ENCODE data around the gene LAMTOR2.

The LAMTOR2 gene

DNA sequence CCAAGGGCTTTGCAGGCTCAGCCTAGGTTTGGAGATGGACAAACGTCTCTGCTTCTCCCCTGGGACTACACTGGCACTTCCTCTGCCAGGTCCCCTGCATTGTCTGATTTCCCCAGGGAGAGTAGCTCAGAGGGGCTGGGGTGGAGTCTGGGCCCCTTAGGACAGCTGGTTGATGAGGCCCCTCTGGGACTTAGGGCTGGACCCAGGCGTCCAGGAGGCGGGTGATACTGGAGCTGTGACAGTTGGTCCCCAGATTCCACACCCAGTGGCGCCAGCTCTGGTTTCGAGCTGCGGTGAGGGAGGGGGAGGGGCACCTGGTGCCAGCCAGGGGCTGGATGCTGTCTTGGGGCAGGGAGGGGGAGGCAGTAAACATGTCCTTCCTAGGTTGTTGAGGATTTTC, 35.1 kb downstream of the LAMTOR2 start:
- H3K4me3 ChIP-seq (ENCODE audit: low read length), result no peak overlapping the region
- peaks cover 13% of the 10 kb centered on the region for H3K4me1 ChIP-seq (ENCODE audit: control insufficient read depth, low read length)
- 0 out of 2 replicates have a peak, but pooled peaks cover under 1% of the 10 kb centered on the region for H3F3A ChIP-seq (ENCODE audit: control insufficient read depth, insufficient read depth)
- no peaks in the 10 kb centered on the region for H3K79me2 ChIP-seq (ENCODE audit: control insufficient read depth, low read length)
- no peak overlapping the region; the same call in 1 of the 2 replicates for H3K4me2 ChIP-seq (ENCODE audit: low read length)
- no peaks in the 10 kb centered on the region for H3K27me3 ChIP-seq (ENCODE audit: control insufficient read depth, low read length)
- H3K9me2 ChIP-seq (replicated peaks; ENCODE audit: control insufficient read depth, low read length), result no peaks in the 10 kb centered on the region
- no peaks in the 10 kb centered on the region for H3K36me3 ChIP-seq (ENCODE audit: control insufficient read depth, low read length)
- H3K27ac ChIP-seq (ENCODE audit: low read depth, low read length), result no peak overlapping the region
- H4K20me1 ChIP-seq (ENCODE audit: control insufficient read depth, insufficient read depth, low read depth, low read length), result no peaks in the 10 kb centered on the region
- no peak for TF ChIP-seq EZH2phosphoT487 (IDR thresholded peaks at IDR 0.05; ENCODE audit: borderline replicate concordance, low read length)
- TF ChIP-seq CTCF (IDR thresholded peaks at IDR 0.05; ENCODE audit: low read depth, low read length, poor library complexity, severe bottlenecking), result no peak
- H3K9me3 ChIP-seq (ENCODE audit: control insufficient read depth, insufficient read depth, low read length), result no peaks in the 10 kb centered on the region

- Histone ChIP-seq H3K9me2 (replicated peaks; ENCODE audit: control insufficient read depth, low read length) (no peaks in the 10 kb centered on the region), H3K27me3 (ENCODE audit: control insufficient read depth, low read length) (no peaks in the 10 kb centered on the region), H3F3A (ENCODE audit: control insufficient read depth, insufficient read depth) (no peaks in the 10 kb centered on the region), H3K9me3 (ENCODE audit: control insufficient read depth, insufficient read depth, low read length) (no peaks in the 10 kb centered on the region), H3K4me2 (ENCODE audit: low read length) (no peak overlapping the region), H3K4me1 (ENCODE audit: control insufficient read depth, low read length) (peaks cover 13% of the 10 kb centered on the region), H3K27ac (ENCODE audit: low read depth, low read length) (no peak overlapping the region), H3K4me3 (ENCODE audit: low read length) (no peak overlapping the region), H3K79me2 (ENCODE audit: control insufficient read depth, low read length) (no peaks in the 10 kb centered on the region), H3K36me3 (ENCODE audit: control insufficient read depth, low read length) (no peaks in the 10 kb centered on the region), H4K20me1 (ENCODE audit: control insufficient read depth, insufficient read depth, low read depth, low read length) (no peaks in the 10 kb centered on the region)
- no peak for TF ChIP-seq CTCF (IDR thresholded peaks at IDR 0.05; ENCODE audit: low read depth, low read length, poor library complexity, severe bottlenecking)
- no peak for TF ChIP-seq EZH2phosphoT487 (IDR thresholded peaks at IDR 0.05; ENCODE audit: borderline replicate concordance, low read length)
Observed at GRCh38 chr1:156090138-156090839, 35.7 kb downstream of the LAMTOR2 start.

GRCh38 chr1:156090840-156091188, 36.2 kb downstream of the LAMTOR2 start:
- Histone ChIP-seq H3K36me3 (ENCODE audit: control insufficient read depth, low read length) (no peaks in the 10 kb centered on the region), H3F3A (ENCODE audit: control insufficient read depth, insufficient read depth) (no peaks in the 10 kb centered on the region), H3K27me3 (ENCODE audit: control insufficient read depth, low read length) (no peaks in the 10 kb centered on the region), H3K4me3 (ENCODE audit: low read length) (no peak overlapping the region), H3K79me2 (ENCODE audit: control insufficient read depth, low read length) (no peaks in the 10 kb centered on the region), H3K9me3 (ENCODE audit: control insufficient read depth, insufficient read depth, low read length) (no peaks in the 10 kb centered on the region), H3K9me2 (replicated peaks; ENCODE audit: control insufficient read depth, low read length) (no peaks in the 10 kb centered on the region), H3K4me2 (ENCODE audit: low read length) (no peak overlapping the region), H4K20me1 (ENCODE audit: control insufficient read depth, insufficient read depth, low read depth, low read length) (no peaks in the 10 kb centered on the region), H3K27ac (ENCODE audit: low read depth, low read length) (no peak overlapping the region), H3K4me1 (ENCODE audit: control insufficient read depth, low read length) (peaks cover 13% of the 10 kb centered on the region)
- TF ChIP-seq CTCF (IDR thresholded peaks at IDR 0.05; ENCODE audit: low read depth, low read length, poor library complexity, severe bottlenecking) (peak; percentile 91), EZH2phosphoT487 (IDR thresholded peaks at IDR 0.05; ENCODE audit: borderline replicate concordance, low read length) (no peak)

Measured in DOHH2 (cell line).